MM.1S (cell line): ENCODE measurements around the gene PRSS2.
"Not testable (repeated sequence)": the region's sequence is repeated elsewhere in the genome, so short reads cannot be mapped to it uniquely, and the experiment has no call there.

ENCODE experiments used
- DNase-seq: peaks from one replicate; pipeline ENCODE4 v3.0.0-alpha.2; 2015
- H2AFZ ChIP-seq: fragments of 300-600 bp; sonication (generic); 2 replicates; pipeline ENCODE4 v1.6.0; 2016; ENCODE audit warnings: antibody characterized with exemption, low read length
- H3F3A ChIP-seq: fragments of 300-600 bp; sonication (generic); 2 replicates; pipeline ENCODE4 v1.6.1; 2016; ENCODE audit warnings: mild to moderate bottlenecking, antibody characterized with exemption, low read length, moderate library complexity, mixed read lengths; ENCODE audit not compliant: insufficient read depth
- H3K27ac ChIP-seq: fragments of 300-600 bp; sonication (generic); 2 replicates; pipeline ENCODE4 v1.5.1; 2016; ENCODE audit warnings: mild to moderate bottlenecking, low read length
- H3K27me3 ChIP-seq: fragments of 300-600 bp; sonication (generic); replicated peaks from 2 replicates; pipeline ENCODE4 v1.6.0; 2016; ENCODE audit warnings: low read length; ENCODE audit not compliant: insufficient read depth
- H3K36me3 ChIP-seq: fragments of 300-600 bp; sonication (generic); replicated peaks from 2 replicates; pipeline ENCODE4 v1.6.1; 2016; ENCODE audit warnings: mild to moderate bottlenecking, low read length, mixed read lengths; ENCODE audit not compliant: insufficient read depth
- H3K4me1 ChIP-seq: fragments of 300-600 bp; sonication (generic); 2 replicates; pipeline ENCODE4 v1.6.1; 2016; ENCODE audit warnings: low read length, mixed read lengths
- H3K4me2 ChIP-seq: fragments of 300-600 bp; sonication (generic); 2 replicates; pipeline ENCODE4 v1.6.0; 2016; ENCODE audit warnings: low read depth, low read length
- H3K4me3 ChIP-seq: fragments of 300-600 bp; sonication (generic); 2 replicates; pipeline ENCODE4 v1.5.1; 2016; ENCODE audit warnings: low read length, mixed read lengths
- H3K79me2 ChIP-seq: fragments of 300-600 bp; sonication (generic); 2 replicates; pipeline ENCODE4 v1.6.1; 2016; ENCODE audit warnings: mixed run types, low read length, mixed read lengths
- H3K9ac ChIP-seq: fragments of 300-600 bp; sonication (generic); 2 replicates; pipeline ENCODE4 v1.6.1; 2016; ENCODE audit warnings: low read length, mixed read lengths
- H3K9me2 ChIP-seq: fragments of 300-600 bp; sonication (generic); replicated peaks from 2 replicates; pipeline ENCODE4 v1.6.1; 2016; ENCODE audit warnings: mild to moderate bottlenecking, low read length, mixed read lengths; ENCODE audit not compliant: insufficient read depth
- H3K9me3 ChIP-seq: fragments of 300-600 bp; sonication (generic); replicated peaks from 2 replicates; pipeline ENCODE4 v1.6.1; 2016; ENCODE audit warnings: mild to moderate bottlenecking, low read length, mixed read lengths; ENCODE audit not compliant: insufficient read depth
- H4K20me1 ChIP-seq: fragments of 300-600 bp; sonication (generic); 2 replicates; pipeline ENCODE4 v1.6.1; 2016; ENCODE audit warnings: mild to moderate bottlenecking, low read length, moderate library complexity, mixed read lengths; ENCODE audit not compliant: insufficient read depth
- EZH2 ChIP-seq: fragments of 300-600 bp; sonication (generic); optimal IDR thresholded peaks from 2 replicates; pipeline ENCODE3; 2017; ENCODE audit warnings: low read depth, mild to moderate bottlenecking, antibody characterized with exemption, low read length, mixed read lengths
- EZH2phosphoT487 ChIP-seq: fragments of 300-600 bp; sonication (generic); IDR thresholded peaks from 2 replicates; pipeline ENCODE4 v1.6.1; 2018; ENCODE audit warnings: antibody characterized with exemption, low read length
- TF ChIP-seq, protein P1 (sequence below): fragments of 300-600 bp; sonication (generic); IDR thresholded peaks from 2 replicates; pipeline ENCODE4 v1.5.1; 2016; ENCODE audit warnings: antibody characterized with exemption, low read length, mixed read lengths

The PRSS2 gene

DNA sequence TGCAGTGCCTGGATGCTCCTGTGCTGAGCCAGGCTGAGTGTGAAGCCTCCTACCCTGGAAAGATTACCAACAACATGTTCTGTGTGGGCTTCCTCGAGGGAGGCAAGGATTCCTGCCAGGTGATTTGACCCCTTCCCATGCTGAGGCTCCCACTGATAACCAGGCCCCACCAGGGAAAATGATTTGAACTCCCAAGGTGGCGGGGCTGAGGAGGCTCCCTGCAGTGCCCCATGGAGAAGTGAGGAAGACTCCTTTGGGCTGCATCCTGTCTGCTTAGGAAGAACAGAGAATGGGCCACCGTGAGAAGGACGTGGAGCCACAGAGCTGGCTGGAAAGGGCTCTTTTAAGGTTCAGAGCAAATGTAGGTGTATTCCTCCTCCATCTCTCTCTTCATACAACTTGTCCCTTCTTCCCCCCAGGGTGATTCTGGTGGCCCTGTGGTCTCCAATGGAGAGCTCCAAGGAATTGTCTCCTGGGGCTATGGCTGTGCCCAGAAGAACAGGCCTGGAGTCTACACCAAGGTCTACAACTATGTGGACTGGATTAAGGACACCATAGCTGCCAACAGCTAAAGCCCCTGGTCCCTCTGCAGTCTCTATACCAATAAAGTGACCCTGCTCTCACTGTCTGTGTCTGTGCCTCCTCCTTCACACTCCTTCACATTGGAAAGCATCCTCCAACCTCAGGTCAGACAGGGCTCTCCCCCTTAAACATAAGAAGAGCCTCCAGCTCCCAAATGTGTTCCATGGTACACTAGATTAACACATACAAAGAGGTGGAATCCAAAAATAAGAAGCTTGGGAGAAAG, 3.4 kb downstream of the PRSS2 start:
- H3K4me1 ChIP-seq = no peaks in the 10 kb centered on the region
- H3K36me3 ChIP-seq = no peaks in the 10 kb centered on the region
- no peak overlapping the region for H3K9ac ChIP-seq
- TF ChIP-seq, protein P1, sequence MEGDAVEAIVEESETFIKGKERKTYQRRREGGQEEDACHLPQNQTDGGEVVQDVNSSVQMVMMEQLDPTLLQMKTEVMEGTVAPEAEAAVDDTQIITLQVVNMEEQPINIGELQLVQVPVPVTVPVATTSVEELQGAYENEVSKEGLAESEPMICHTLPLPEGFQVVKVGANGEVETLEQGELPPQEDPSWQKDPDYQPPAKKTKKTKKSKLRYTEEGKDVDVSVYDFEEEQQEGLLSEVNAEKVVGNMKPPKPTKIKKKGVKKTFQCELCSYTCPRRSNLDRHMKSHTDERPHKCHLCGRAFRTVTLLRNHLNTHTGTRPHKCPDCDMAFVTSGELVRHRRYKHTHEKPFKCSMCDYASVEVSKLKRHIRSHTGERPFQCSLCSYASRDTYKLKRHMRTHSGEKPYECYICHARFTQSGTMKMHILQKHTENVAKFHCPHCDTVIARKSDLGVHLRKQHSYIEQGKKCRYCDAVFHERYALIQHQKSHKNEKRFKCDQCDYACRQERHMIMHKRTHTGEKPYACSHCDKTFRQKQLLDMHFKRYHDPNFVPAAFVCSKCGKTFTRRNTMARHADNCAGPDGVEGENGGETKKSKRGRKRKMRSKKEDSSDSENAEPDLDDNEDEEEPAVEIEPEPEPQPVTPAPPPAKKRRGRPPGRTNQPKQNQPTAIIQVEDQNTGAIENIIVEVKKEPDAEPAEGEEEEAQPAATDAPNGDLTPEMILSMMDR = no peak
- TF ChIP-seq EZH2 = no peak
- no peak for TF ChIP-seq EZH2phosphoT487
- no peak overlapping the region for H3K4me2 ChIP-seq
- DNase-seq = no peak
- H4K20me1 ChIP-seq = no peaks in the 10 kb centered on the region
- no peak overlapping the region for H3K27ac ChIP-seq
- H3F3A ChIP-seq = no peaks in the 10 kb centered on the region
- no peaks in the 10 kb centered on the region for H3K79me2 ChIP-seq
- no peak overlapping the region for H2AFZ ChIP-seq
- H3K9me3 ChIP-seq = no peaks in the 10 kb centered on the region
- H3K27me3 ChIP-seq = no peaks in the 10 kb centered on the region
- H3K4me3 ChIP-seq = no peak overlapping the region
- no peaks in the 10 kb centered on the region for H3K9me2 ChIP-seq

DNA sequence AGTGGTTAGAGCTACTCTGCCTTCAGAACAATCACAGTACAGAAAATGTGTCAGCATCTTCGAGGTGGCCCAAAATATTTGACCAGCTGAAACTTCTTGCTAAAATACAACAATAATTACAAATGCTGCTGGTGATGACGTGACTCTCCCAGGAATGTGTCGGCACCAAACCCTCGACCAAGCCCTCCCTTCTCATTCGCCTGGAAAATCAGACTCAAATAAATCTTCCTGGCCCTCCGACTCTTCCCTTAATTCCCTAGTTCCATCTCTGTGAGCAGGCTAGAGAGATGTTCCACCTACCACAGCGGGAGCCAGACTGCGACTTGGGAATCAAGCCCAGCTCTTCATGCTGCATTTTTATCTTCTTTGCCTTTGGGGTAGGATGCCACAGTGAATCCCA, 4.1 kb downstream of the PRSS2 start:
- H3K4me2 ChIP-seq = no peak overlapping the region
- H3K9ac ChIP-seq = no peak overlapping the region
- no peaks in the 10 kb centered on the region for H3K9me2 ChIP-seq
- TF ChIP-seq EZH2 (no peak), EZH2phosphoT487 (no peak)
- TF ChIP-seq, protein P1 = no peak
- H3F3A ChIP-seq = no peaks in the 10 kb centered on the region
- no peaks in the 10 kb centered on the region for H3K9me3 ChIP-seq
- H4K20me1 ChIP-seq = no peaks in the 10 kb centered on the region
- H3K79me2 ChIP-seq = no peaks in the 10 kb centered on the region
- H3K4me1 ChIP-seq = no peaks in the 10 kb centered on the region
- H2AFZ ChIP-seq = no peak overlapping the region
- no peak for DNase-seq
- H3K27ac ChIP-seq = no peak overlapping the region
- no peaks in the 10 kb centered on the region for H3K36me3 ChIP-seq
- no peak overlapping the region for H3K4me3 ChIP-seq
- no peaks in the 10 kb centered on the region for H3K27me3 ChIP-seq

DNA sequence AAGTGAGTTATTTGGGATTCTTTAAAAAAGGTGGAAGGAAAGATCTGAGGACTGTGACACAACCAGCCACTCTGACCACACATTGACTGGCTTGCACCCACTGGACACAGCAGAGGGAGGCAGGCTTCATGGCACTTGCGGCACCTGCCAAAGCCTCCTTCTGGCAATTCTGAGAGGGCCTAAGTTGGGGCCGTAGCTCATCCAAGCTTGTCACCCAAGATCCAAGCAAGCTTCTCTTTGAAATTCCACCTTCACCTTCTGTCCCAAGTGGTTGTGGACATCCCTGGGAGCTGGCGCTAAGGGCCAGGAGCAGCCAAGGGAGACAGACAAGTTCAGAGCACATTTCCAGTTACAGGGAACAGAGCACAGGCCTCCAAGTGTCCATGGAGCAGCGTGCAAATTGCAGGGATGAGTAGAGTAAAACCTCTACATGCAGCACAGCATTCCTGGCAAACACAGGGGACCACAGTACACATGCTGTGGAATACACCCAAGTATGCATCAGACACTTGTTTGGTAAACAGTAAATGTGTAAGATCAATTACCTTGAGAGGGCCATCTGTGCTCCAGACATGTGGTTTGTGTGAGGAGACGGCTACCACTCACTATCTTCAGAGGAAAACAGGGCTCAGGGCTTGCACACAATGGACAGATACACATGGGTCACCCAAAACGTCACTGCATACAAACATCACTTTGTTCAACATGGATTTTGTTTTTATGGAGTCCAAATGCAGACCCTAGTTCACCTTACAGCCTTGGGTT, 4.8 kb downstream of the PRSS2 start:
- H3K27ac ChIP-seq, DNase-seq, H3K9ac ChIP-seq, H3F3A ChIP-seq, H3K4me2 ChIP-seq, H3K9me3 ChIP-seq, H3K27me3 ChIP-seq, H3K4me3 ChIP-seq, H2AFZ ChIP-seq, H3K4me1 ChIP-seq, H4K20me1 ChIP-seq, H3K79me2 ChIP-seq, H3K36me3 ChIP-seq, H3K9me2 ChIP-seq: not testable (repeated sequence)
